IMR-90 (cell line): ENCODE measurements around the gene C10orf90. TPM values are rescaled to one million over a fixed set of nuclear protein-coding genes. Genes with fewer than 3 reads are reported as not detected.

Experiments
- ATAC-seq: fragments of 200-7000 bp; cut with Tn5 transposase; 2 replicates; pipeline ENCODE4 v1.9.1; 2020; ENCODE audit warnings: low read depth, mild to moderate bottlenecking, moderate library complexity
- BruUV-seq: library from RNA; stranded (reverse); fragments of 400-500 nt; replicated peaks from 2 replicates; lab custom pipeline; 2021; lab: Mats Ljungman, UMichigan
- CTCF ChIA-PET: fragments of 300-600 bp; formaldehyde crosslinking; extraction: SDS; loops from one replicate; lab custom pipeline; 2021; ENCODE audit warnings: antibody characterized with exemption; lab: Yijun Ruan, JAX
- POLR2A ChIA-PET: fragments of 300-600 bp; sonication (Branson Sonifier 250); formaldehyde crosslinking; loops from one replicate; lab custom pipeline; 2022; ENCODE audit warnings: antibody characterized with exemption; ENCODE audit not compliant: unreplicated experiment; lab: Charles Lee
- DNase-seq: peaks from one replicate; pipeline ENCODE4 v3.0.0; 2013
- H2AFZ ChIP-seq: replicated peaks from 2 replicates; pipeline ENCODE3; 2013; ENCODE audit warnings: low read length, mild to moderate bottlenecking; ENCODE audit not compliant: poor library complexity
- H2AK5ac ChIP-seq: 2 replicates; pipeline ENCODE4 v1.6.1; 2013; ENCODE audit warnings: low read depth, low read length, inconsistent platforms
- H2AK9ac ChIP-seq: replicated peaks from 2 replicates; pipeline ENCODE3; 2013; ENCODE audit warnings: mild to moderate bottlenecking, low read depth, low read length, moderate library complexity; ENCODE audit not compliant: poor library complexity
- H2BK120ac ChIP-seq: 2 replicates; pipeline ENCODE4 v1.6.1; 2013; ENCODE audit warnings: low read depth, low read length, inconsistent platforms
- H2BK15ac ChIP-seq: 3 replicates; pipeline ENCODE4 v1.6.1; 2013; ENCODE audit warnings: low read depth, low read length, inconsistent platforms
- H2BK20ac ChIP-seq: 2 replicates; pipeline ENCODE4 v1.6.1; 2013; ENCODE audit warnings: low read depth, mild to moderate bottlenecking, inconsistent platforms, low read length, moderate library complexity
- H2BK5ac ChIP-seq: 2 replicates; pipeline ENCODE4 v1.6.1; 2013; ENCODE audit warnings: mild to moderate bottlenecking, low read depth, low read length, inconsistent platforms; ENCODE audit not compliant: poor library complexity, severe bottlenecking
- H3K14ac ChIP-seq: replicated peaks from 2 replicates; pipeline ENCODE4 v1.6.1; 2013; ENCODE audit warnings: low read depth, low read length, inconsistent platforms
- H3K18ac ChIP-seq: 2 replicates; pipeline ENCODE4 v1.6.1; 2013; ENCODE audit warnings: low read depth, low read length, control low read depth
- H3K23ac ChIP-seq: 2 replicates; pipeline ENCODE4 v1.6.1; 2013; ENCODE audit warnings: low read depth, low read length, inconsistent platforms
- H3K27ac ChIP-seq: 2 replicates; pipeline ENCODE4 v1.5.1; 2013; ENCODE audit warnings: mild to moderate bottlenecking, control low read depth, low read length; ENCODE audit not compliant: insufficient read depth
- H3K27me3 ChIP-seq: 2 replicates; pipeline ENCODE4 v1.6.1; 2013; ENCODE audit warnings: low read length; ENCODE audit not compliant: control insufficient read depth, insufficient read depth
- H3K36me3 ChIP-seq: 2 replicates; pipeline ENCODE4 v1.6.1; 2013; ENCODE audit warnings: low read length, mixed read lengths; ENCODE audit not compliant: control insufficient read depth, insufficient read depth
- H3K4ac ChIP-seq: 2 replicates; pipeline ENCODE4 v1.6.1; 2013; ENCODE audit warnings: low read depth, low read length, inconsistent platforms
- H3K4me1 ChIP-seq: 2 replicates; pipeline ENCODE4 v1.6.1; 2013; ENCODE audit warnings: low read length, mixed read lengths; ENCODE audit not compliant: control insufficient read depth, insufficient read depth
- H3K4me2 ChIP-seq: 2 replicates; pipeline ENCODE4 v1.6.1; 2013; ENCODE audit warnings: low read depth, mild to moderate bottlenecking, control low read depth, low read length, moderate library complexity
- H3K4me3 ChIP-seq: 2 replicates; pipeline ENCODE4 v1.5.1; 2013; ENCODE audit warnings: low read depth, mild to moderate bottlenecking, control low read depth, low read length, moderate library complexity; ENCODE audit not compliant: insufficient read depth
- H3K56ac ChIP-seq: 2 replicates; pipeline ENCODE4 v1.6.1; 2013; ENCODE audit warnings: low read length, inconsistent platforms; ENCODE audit not compliant: insufficient read depth; ENCODE audit errors: extremely low read depth
- H3K79me1 ChIP-seq, 2 experiments: 2 replicates each; pipeline ENCODE4 v1.6.1; 2013; ENCODE audit warnings: low read length in 2 of 2, inconsistent platforms in 1 of 2, low read depth in 1 of 2
- H3K9ac ChIP-seq: 2 replicates; pipeline ENCODE4 v1.6.1; 2013; ENCODE audit warnings: low read depth, low read length, control low read depth
- H3K9me1 ChIP-seq: 2 replicates; pipeline ENCODE4 v1.6.1; 2013; ENCODE audit warnings: low read length, inconsistent platforms; ENCODE audit not compliant: insufficient read depth
- H3K9me3 ChIP-seq: 2 replicates; pipeline ENCODE4 v1.6.1; 2013; ENCODE audit warnings: low read length; ENCODE audit not compliant: control insufficient read depth, insufficient read depth
- H4K20me1 ChIP-seq: 2 replicates; pipeline ENCODE4 v1.6.1; 2013; ENCODE audit warnings: low read length, inconsistent platforms; ENCODE audit not compliant: insufficient read depth
- H4K5ac ChIP-seq: 2 replicates; pipeline ENCODE4 v1.6.1; 2013; ENCODE audit warnings: mild to moderate bottlenecking, low read depth, low read length, control low read depth
- H4K8ac ChIP-seq, 2 experiments: 2 replicates each; pipeline ENCODE4 v1.6.1; 2013; ENCODE audit warnings: low read depth in 2 of 2, low read length in 2 of 2, control low read depth in 1 of 2, inconsistent platforms in 1 of 2
- H4K91ac ChIP-seq: 2 replicates; pipeline ENCODE4 v1.6.1; 2013; ENCODE audit warnings: low read depth, low read length, inconsistent platforms; ENCODE audit not compliant: insufficient read depth
- BHLHE40 ChIP-seq: fragments of 150-350 bp; IDR thresholded peaks from 2 replicates; pipeline ENCODE4 v1.6.1; 2016; ENCODE audit warnings: mild to moderate bottlenecking, low read depth, low read length
- CHD1 ChIP-seq: IDR thresholded peaks from 2 replicates; pipeline ENCODE4 v1.6.1; 2012; ENCODE audit warnings: low read depth, low read length, improper control_type of control experiment
- CTCF ChIP-seq: conservative IDR thresholded peaks from 2 replicates; pipeline ENCODE4 v1.5.1; 2012; ENCODE audit warnings: mild to moderate bottlenecking, low read depth, low read length, improper control_type of control experiment
- RAD21 ChIP-seq: IDR thresholded peaks from 2 replicates; pipeline ENCODE4 v1.6.1; 2012; ENCODE audit warnings: low read length, improper control_type of control experiment
- SMC3 ChIP-seq: fragments of 150-350 bp; IDR thresholded peaks from 2 replicates; pipeline ENCODE4 v1.6.1; 2016; ENCODE audit warnings: low read depth, mild to moderate bottlenecking, antibody characterized with exemption, low read length, moderate library complexity
- USF2 ChIP-seq: fragments of 150-350 bp; IDR thresholded peaks from 2 replicates; pipeline ENCODE4 v1.6.1; 2017; ENCODE audit warnings: mild to moderate bottlenecking, antibody characterized with exemption, low read length, low read depth
- WGBS, 2 experiments: methylation state at CpG; one replicate each; pipeline versions ENCODE4 v1.1.5 to v1.1.7; 2013; ENCODE audit warnings: missing lambda C conversion rate in 2 of 2; ENCODE audit not compliant: insufficient read length in 1 of 2; ENCODE audit errors: extremely low coverage in 2 of 2; 5-methylcytosine and 5-hydroxymethylcytosine counted together
- dilution Hi-C: fragments of 300-500 bp; cut with HindIII; formaldehyde crosslinking; loops from one replicate; pipeline ENCODE4 v1.14.3; 2018; ENCODE audit warnings: low sequenced_read_pairs; ENCODE audit not compliant: unreplicated experiment
- in situ Hi-C: fragments of 300-500 bp; cut with MboI; formaldehyde crosslinking; loops from 3 replicates; pipeline ENCODE4 v1.14.3; 2019; ENCODE audit warnings: low sequenced_read_pairs, inconsistent platforms, mixed read lengths
- intact Hi-C: fragments of 100-400 bp; cut with micrococcal nuclease; formaldehyde crosslinking; loops from 2 replicates; pipeline ENCODE4 v1.10.0; 2022
- polyA plus RNA-seq, 3 experiments: library from polyadenylated mRNA; depleted of rRNA; stranded (reverse); fragments of >200 nt; gene quantifications; 2 replicates each; pipeline ENCODE4 v1.2.3, GENCODE V29; 2012; ENCODE audit warnings: low replicate concordance in 1 of 3
- total RNA-seq: library from RNA; depleted of rRNA; stranded (reverse); fragments of >200 nt; gene quantifications from 2 replicates; pipeline ENCODE4 v1.2.3, GENCODE V29; 2012

The C10orf90 gene
- total and polyA plus RNA-seq, 2 of the 4 experiments (the other 2 are of a cell fraction): 0.05 to 0.18 TPM

GRCh38 chr10:126504063-126504760 is 166.3 kb downstream of the C10orf90 start:
- no peak overlapping the region for H3K18ac ChIP-seq
- WGBS, 2 experiments: 75% methylated on average over 7 of the region's 23 CpGs; no CpG with 5 or more reads in 1 of the 2 experiments
- H2BK20ac ChIP-seq: no peak overlapping the region
- H3K56ac ChIP-seq: no peak overlapping the region
- CTCF ChIA-PET: interaction anchor here (0.5 to 1.8 kb wide), 12 partner anchors 9 to 570 kb away, joined by 3 to 21 read pairs (median 4); no protein-coding TSS in a partner anchor
- peaks cover 6% of the 10 kb centered on the region; the same call in 1 of the 2 replicates for H3K27me3 ChIP-seq
- no peak overlapping the region for H3K27ac ChIP-seq
- peaks cover 3% of the 10 kb centered on the region; the same call in 1 of the 2 replicates for H3K4me1 ChIP-seq
- H2BK5ac ChIP-seq: no peak overlapping the region
- H3K4me3 ChIP-seq: no peak overlapping the region
- POLR2A ChIA-PET: no interaction called here
- H3K79me1 ChIP-seq: no peaks in the 10 kb centered on the region
- no peak overlapping the region for H3K4me2 ChIP-seq
- H3K4ac ChIP-seq: no peak overlapping the region
- intact Hi-C loops: loop anchor here (1.0 to 10.0 kb wide), 6 partner anchors 117 to 636 kb away; no protein-coding TSS in a partner anchor
- dilution Hi-C loops: no loop called here
- no peak overlapping the region for H2BK120ac ChIP-seq
- no peak overlapping the region for H4K91ac ChIP-seq
- H3K36me3 ChIP-seq: no peaks in the 10 kb centered on the region
- H4K5ac ChIP-seq: no peak overlapping the region
- H2AK9ac ChIP-seq: no peak overlapping the region
- H3K9me3 ChIP-seq: no peaks in the 10 kb centered on the region
- H2AFZ ChIP-seq: peak overlapping the region; percentile 46
- no peak overlapping the region for H2AK5ac ChIP-seq
- H2BK15ac ChIP-seq: no peak overlapping the region
- TF ChIP-seq SMC3 (peak; percentile 96), CTCF (peak; percentile 79), USF2 (no peak), BHLHE40 (no peak), CHD1 (no peak), RAD21 (peak; percentile 93)
- H3K23ac ChIP-seq: no peak overlapping the region
- no peak overlapping the region for H3K14ac ChIP-seq
- ATAC-seq (peak; percentile 93), DNase-seq (peak; percentile 64)
- H4K8ac ChIP-seq: no peak overlapping the region
- H4K20me1 ChIP-seq: no peaks in the 10 kb centered on the region
- no peak overlapping the region for H3K9ac ChIP-seq
- BruUV-seq: no TSS peak
- in situ Hi-C loops: loop anchor here (5.0 kb wide), 1 partner anchor 527 kb away; no protein-coding TSS in a partner anchor
- H3K9me1 ChIP-seq: no peaks in the 10 kb centered on the region
